AG04450 (cell line): ENCODE data around the gene ESRP2. TPM values are rescaled to one million over a fixed set of nuclear protein-coding genes. Genes with fewer than 3 reads are reported as not detected.

Experiments
- CTCF ChIA-PET: fragments of 300-600, 350-600 bp; formaldehyde crosslinking; extraction: SDS; loops from one replicate; lab custom pipeline; 2022; ENCODE audit warnings: antibody characterized with exemption, inconsistent platforms; lab: Charles Lee
- POLR2A ChIA-PET: fragments of 350-600 bp; formaldehyde crosslinking; extraction: SDS; loops from one replicate; lab custom pipeline; 2021; ENCODE audit warnings: antibody characterized with exemption, inconsistent platforms; lab: Yijun Ruan, JAX
- DNase-seq: peaks from one replicate; pipeline ENCODE4 v3.0.0-alpha.2; 2011; ENCODE audit warnings: low read depth, low spot score
- H3K27ac ChIP-seq: one replicate; pipeline ENCODE4 v1.5.1; 2012; ENCODE audit warnings: low read depth, low read length, control low read depth
- H3K27me3 ChIP-seq: one replicate; pipeline ENCODE4 v1.6.0; 2012; ENCODE audit warnings: low read length; ENCODE audit not compliant: control insufficient read depth, insufficient read depth
- H3K4me3 ChIP-seq: 2 replicates; pipeline ENCODE4 v1.5.1; 2011; ENCODE audit warnings: mild to moderate bottlenecking, low read depth, low read length, control low read depth
- H3K9me3 ChIP-seq: 2 replicates; pipeline ENCODE4 v1.5.1; 2012; ENCODE audit warnings: low read length; ENCODE audit not compliant: control insufficient read depth, insufficient read depth
- CTCF ChIP-seq: IDR thresholded peaks from 2 replicates; pipeline ENCODE4 v1.5.1; 2011; ENCODE audit warnings: low read depth, low read length, control low read depth, inconsistent platforms
- polyA plus RNA-seq: library from polyadenylated mRNA; depleted of rRNA; stranded (reverse); fragments of >200 nt; gene quantifications from 2 replicates; pipeline ENCODE4 v1.2.3, GENCODE V29; 2011

Gene ESRP2
- polyA plus RNA-seq, 1 experiment: 0.01 TPM

- CTCF ChIA-PET: interaction anchor here (0.6 to 2.9 kb wide), 16 partner anchors 10 to 346 kb away, joined by 3 to 16 read pairs (median 4); no protein-coding TSS in a partner anchor
- no peaks in the 10 kb centered on the region for H3K27me3 ChIP-seq
- no peak overlapping the region for H3K27ac ChIP-seq
- no peaks in the 10 kb centered on the region for H3K9me3 ChIP-seq
- peak; percentile 29 for DNase-seq
- POLR2A ChIA-PET: no interaction called here
- peak; percentile 96 for TF ChIP-seq CTCF
- no peak overlapping the region for H3K4me3 ChIP-seq
Measured at GRCh38 chr16:68229431-68230175, 6.3 kb downstream of the ESRP2 start.

GRCh38 chr16:68228652-68229051, 7.3 kb downstream of the ESRP2 start:
- POLR2A ChIA-PET: no interaction called here
- CTCF ChIA-PET: interaction anchor here (0.7 to 3.5 kb wide), 7 partner anchors 135 to 344 kb away, joined by 3 to 28 read pairs (median 3); partner anchors contain the start of genes NRN1L and PSKH1
- Histone ChIP-seq H3K27me3 (no peaks in the 10 kb centered on the region), H3K27ac (no peak overlapping the region), H3K9me3 (no peaks in the 10 kb centered on the region), H3K4me3 (no peak overlapping the region)
- TF ChIP-seq CTCF: no peak
- no peak for DNase-seq

GRCh38 chr16:68227850-68228553, 7.9 kb downstream of the ESRP2 start:
- Histone ChIP-seq H3K4me3 (no peak overlapping the region), H3K27ac (no peak overlapping the region), H3K27me3 (no peaks in the 10 kb centered on the region), H3K9me3 (no peaks in the 10 kb centered on the region)
- DNase-seq: no peak
- POLR2A ChIA-PET: no interaction called here
- TF ChIP-seq CTCF: no peak
- CTCF ChIA-PET: interaction anchor here (0.7 to 3.5 kb wide), 8 partner anchors 135 to 344 kb away, joined by 3 to 28 read pairs (median 4); partner anchors contain the start of genes NRN1L and PSKH1

- no peak for TF ChIP-seq CTCF
- POLR2A ChIA-PET: interaction anchor here (0.7 kb wide), 1 partner anchor 48 kb away, joined by 12 read pairs; no protein-coding TSS in a partner anchor
- no peak overlapping the region for H3K27ac ChIP-seq
- DNase-seq: no peak
- no peaks in the 10 kb centered on the region for H3K27me3 ChIP-seq
- H3K4me3 ChIP-seq: no peak overlapping the region
- CTCF ChIA-PET: interaction anchor here (0.9 to 3.5 kb wide), 8 partner anchors 108 to 411 kb away, joined by 3 to 28 read pairs (median 4); partner anchors contain the start of gene NRN1L
- no peaks in the 10 kb centered on the region for H3K9me3 ChIP-seq
Measured at GRCh38 chr16:68227183-68227793, 8.6 kb downstream of the ESRP2 start.
